Osteocyte (in vitro differentiated cells): ENCODE results near the gene C1QTNF12. TPM values are rescaled to one million over a fixed set of nuclear protein-coding genes. Genes with fewer than 3 reads are reported as not detected.

ENCODE experiments used
- DNase-seq: peaks from one replicate; pipeline ENCODE4 v3.0.0; 2021; ENCODE audit warnings: mixed read lengths; ENCODE audit not compliant: unreplicated experiment; ENCODE audit errors: extremely low spot score
- H3K27ac Mint-ChIP-seq: one replicate; pipeline ENCODE4 v1.8.0; 2021; ENCODE audit warnings: mild to moderate bottlenecking, mixed read lengths; ENCODE audit not compliant: unreplicated experiment
- H3K27me3 Mint-ChIP-seq: one replicate; pipeline ENCODE4 v1.8.0; 2021; ENCODE audit warnings: mixed read lengths; ENCODE audit not compliant: unreplicated experiment
- H3K36me3 Mint-ChIP-seq: one replicate; pipeline ENCODE4 v1.8.0; 2021; ENCODE audit warnings: mixed read lengths; ENCODE audit not compliant: unreplicated experiment
- H3K4me1 Mint-ChIP-seq: one replicate; pipeline ENCODE4 v1.8.0; 2021; ENCODE audit warnings: mixed read lengths; ENCODE audit not compliant: unreplicated experiment
- H3K4me3 Mint-ChIP-seq: one replicate; pipeline ENCODE4 v1.8.0; 2021; ENCODE audit warnings: mild to moderate bottlenecking, moderate library complexity, mixed read lengths; ENCODE audit not compliant: unreplicated experiment
- H3K9me3 Mint-ChIP-seq: one replicate; pipeline ENCODE4 v1.8.0; 2021; ENCODE audit warnings: mixed read lengths; ENCODE audit not compliant: unreplicated experiment
- CTCF ChIP-seq: fragments of 200-600 bp; sonication (generic); IDR thresholded peaks from 2 replicates; pipeline ENCODE4 v1.5.0; 2021; ENCODE audit warnings: antibody characterized with exemption, mild to moderate bottlenecking, moderate library complexity
- total RNA-seq: library from RNA; stranded (reverse); gene quantifications from 2 replicates; pipeline ENCODE4 v1.2.1, GENCODE V29; 2021

The C1QTNF12 gene
- total RNA-seq, 1 donor from 2014 or later: 3.6 TPM

GRCh38 chr1:1230656-1231399 lies 15.7 kb downstream of the C1QTNF12 start:
- DNase-seq: no peak
- H3K36me3 Mint-ChIP-seq: peaks cover 10% of the 10 kb centered on the region
- no peaks in the 10 kb centered on the region for H3K27me3 Mint-ChIP-seq
- H3K4me3 Mint-ChIP-seq: peak overlapping the region; percentile 87
- peak; percentile 47 for TF ChIP-seq CTCF
- peaks cover 31% of the 10 kb centered on the region for H3K4me1 Mint-ChIP-seq
- peak overlapping the region; percentile 92 for H3K27ac Mint-ChIP-seq
- H3K9me3 Mint-ChIP-seq: no peaks in the 10 kb centered on the region

- Mint-ChIP-seq H3K27ac (peak overlapping the region; percentile 5), H3K27me3 (no peaks in the 10 kb centered on the region), H3K36me3 (peaks cover 14% of the 10 kb centered on the region), H3K4me1 (peaks cover 31% of the 10 kb centered on the region), H3K9me3 (no peaks in the 10 kb centered on the region), H3K4me3 (peak overlapping the region; percentile 36)
- no peak for TF ChIP-seq CTCF
- no peak for DNase-seq
Measured at GRCh38 chr1:1229770-1230169, 16.8 kb downstream of the C1QTNF12 start.

GRCh38 chr1:1228596-1229321 lies 17.8 kb downstream of the C1QTNF12 start:
- Mint-ChIP-seq H3K27ac (no peak overlapping the region), H3K4me1 (peaks cover 21% of the 10 kb centered on the region), H3K9me3 (no peaks in the 10 kb centered on the region), H3K4me3 (no peak overlapping the region), H3K36me3 (peaks cover 15% of the 10 kb centered on the region), H3K27me3 (no peaks in the 10 kb centered on the region)
- no peak for TF ChIP-seq CTCF
- DNase-seq: no peak

GRCh38 chr1:1228187-1228586 lies 18.3 kb downstream of the C1QTNF12 start:
- Mint-ChIP-seq H3K27ac (no peak overlapping the region), H3K36me3 (peaks cover 16% of the 10 kb centered on the region), H3K9me3 (no peaks in the 10 kb centered on the region), H3K4me3 (no peak overlapping the region), H3K27me3 (no peaks in the 10 kb centered on the region), H3K4me1 (peaks cover 17% of the 10 kb centered on the region)
- no peak for TF ChIP-seq CTCF
- no peak for DNase-seq

- no peak for DNase-seq
- no peak for TF ChIP-seq CTCF
Measured at GRCh38 chr1:1227386-1227785, 19.1 kb downstream of the C1QTNF12 start.

More at GRCh38 chr1:1227386-1227785, 19.1 kb downstream of the C1QTNF12 start:
- H3K9me3 Mint-ChIP-seq: no peaks in the 10 kb centered on the region
- no peak overlapping the region for H3K4me3 Mint-ChIP-seq
- H3K27me3 Mint-ChIP-seq: no peaks in the 10 kb centered on the region
- peaks cover 17% of the 10 kb centered on the region for H3K4me1 Mint-ChIP-seq
- H3K27ac Mint-ChIP-seq: no peak overlapping the region
- peaks cover 22% of the 10 kb centered on the region for H3K36me3 Mint-ChIP-seq
